ENCODE results near the gene CD70. TPM values are rescaled to one million over a fixed set of nuclear protein-coding genes. Genes with fewer than 3 reads are reported as not detected.
"Not testable (repeated sequence)": the region's sequence is repeated elsewhere in the genome, so short reads cannot be mapped to it uniquely, and the experiment has no call there.

Gene CD70
- total and polyA plus RNA-seq, 2 of the 8 experiments (the other 6 are each of a cell fraction or from before 2014, with no cell fraction given) = 1.3 to 12.0 TPM

DNA sequence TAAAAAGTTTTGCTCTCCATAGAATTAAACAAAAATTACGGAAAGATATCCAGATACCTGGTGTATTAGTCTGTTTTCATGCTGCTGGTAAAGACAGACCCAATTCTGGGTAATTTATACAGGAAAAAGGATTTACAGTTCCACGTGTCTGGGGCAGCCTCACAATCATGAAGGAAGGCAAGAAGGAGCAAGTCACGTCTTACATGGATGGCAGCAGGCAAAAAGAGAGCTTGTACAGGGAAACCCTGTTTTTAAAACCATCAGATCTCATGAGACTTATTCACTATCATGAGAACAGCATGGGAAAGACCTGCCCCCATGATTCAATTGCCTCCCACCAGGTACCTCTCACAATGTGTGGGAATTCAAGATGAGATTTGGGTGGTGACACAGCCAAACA, 24.2 kb downstream of the CD70 start:
- H3K56ac ChIP-seq (replicated peaks; ENCODE audit: insufficient read length, low read depth, low read length); H3K27me3 ChIP-seq (replicated peaks in 1 of 4; ENCODE audit: control insufficient read depth in 3 of 4, extremely low read depth in 1 of 4, insufficient read depth in 3 of 4, low read length in 3 of 4); H3K4me1 ChIP-seq (replicated peaks in 1 of 4; ENCODE audit: control insufficient read depth in 3 of 4, insufficient read depth in 4 of 4, low read length in 3 of 4); H3K23ac ChIP-seq (ENCODE audit: insufficient read length); H3K4me2 ChIP-seq (ENCODE audit: insufficient read depth in 1 of 2, low read depth in 2 of 2, low read length in 2 of 2); POLR2A ChIA-PET (ENCODE audit: partially characterized antibody); FAIRE-seq; H2BK20ac ChIP-seq (ENCODE audit: low read length); H3K4ac ChIP-seq (replicated peaks; ENCODE audit: insufficient read length, low read depth, low read length); H2AK5ac ChIP-seq (ENCODE audit: low read depth, low read length); H3K79me1 ChIP-seq (ENCODE audit: low read depth, low read length); DNase-seq (ENCODE audit: low read depth in 1 of 2, low spot score in 2 of 2); H3K79me2 ChIP-seq (ENCODE audit: control insufficient read depth in 1 of 2, insufficient read depth in 2 of 2, low read length in 2 of 2); H4K91ac ChIP-seq (replicated peaks; ENCODE audit: insufficient read length, low read length); H3K27ac ChIP-seq (ENCODE audit: low read depth, low read length); H3K14ac ChIP-seq (ENCODE audit: insufficient read length); H3K9ac ChIP-seq (replicated peaks in 1 of 4; ENCODE audit: extremely low read depth in 1 of 4, low read depth in 3 of 4, low read length in 3 of 4); H3K9me3 ChIP-seq (ENCODE audit: insufficient read depth in 2 of 2, low read depth in 1 of 2, low read length in 1 of 2); H2BK5ac ChIP-seq (ENCODE audit: low read depth, low read length); H2AFZ ChIP-seq (ENCODE audit: low read length); H4K5ac ChIP-seq (ENCODE audit: insufficient read length, low read depth, low read length); H4K20me1 ChIP-seq (replicated peaks in 1 of 2; ENCODE audit: control insufficient read depth in 1 of 2, insufficient read depth in 2 of 2, low read length in 2 of 2); H2BK12ac ChIP-seq (ENCODE audit: low read depth, low read length); H3K23me2 ChIP-seq (ENCODE audit: low read depth, low read length); H2BK120ac ChIP-seq (replicated peaks; ENCODE audit: low read depth, low read length); H3K4me3 ChIP-seq (ENCODE audit: extremely low read depth in 1 of 4, insufficient read depth in 2 of 4, low read depth in 3 of 4, low read length in 4 of 4); H2BK15ac ChIP-seq (ENCODE audit: low read length); H3K18ac ChIP-seq (ENCODE audit: extremely low read depth, low read length); H4K8ac ChIP-seq (ENCODE audit: extremely low read depth, insufficient read depth, low read length); H3K36me3 ChIP-seq (ENCODE audit: control insufficient read depth in 2 of 4, insufficient read depth in 4 of 4, low read length in 3 of 4): not testable (repeated sequence)
- WGBS, 2 experiments (ENCODE audit: extremely low coverage in 1 of 2, insufficient coverage in 1 of 2, insufficient read length in 1 of 2, insufficient replicate concordance in 2 of 2, low coverage in 1 of 2, low lambda C conversion rate in 2 of 2, missing lambda C conversion rate in 1 of 2) = 11% methylated on average over 3 of the region's 3 CpGs; no CpG with 5 or more reads in 1 of the 2 experiments
- CTCF ChIA-PET (ENCODE audit: partially characterized antibody) = interaction anchor here (2.2 kb wide), 1 partner anchor 16 kb away, joined by 11 read pairs; no protein-coding TSS in a partner anchor
